Astrocyte of the cerebellum (primary cell): Measurements from ENCODE around the gene RUVBL2.

Experiments
- DNase-seq: peaks from one replicate; pipeline ENCODE4 v3.0.0-alpha.2; 2011; ENCODE audit warnings: low read depth
- H3K4me3 ChIP-seq: 2 replicates; pipeline ENCODE4 v1.5.1; 2011; ENCODE audit warnings: mild to moderate bottlenecking, low read depth, low read length, moderate library complexity
- CTCF ChIP-seq: IDR thresholded peaks from 2 replicates; pipeline ENCODE4 v1.5.1; 2012; ENCODE audit warnings: low read length, low read depth, moderate library complexity, mild to moderate bottlenecking; ENCODE audit errors: missing control alignments
- in situ Hi-C: cut with HindIII; loops from 2 replicates; pipeline ENCODE4 v1.10.0; 2017; ENCODE audit warnings: low sequenced_read_pairs

The RUVBL2 gene

GRCh38 chr19:48993175-48994034 lies at the start of gene RUVBL2, which contains the start of gene GYS1:
TSS of gene RUVBL2 (plus strand) at chr19:48993887. CDS start at chr19:48993912, 25 bp downstream.
TSS of gene GYS1 (minus strand) at chr19:48993309. CDS start at chr19:48993112, 197 bp downstream.
- H3K4me3 ChIP-seq = peak within 1 kb of the TSS; percentile 93
- TF ChIP-seq CTCF = peak; percentile 86
- in situ Hi-C loops = no loop called here
- DNase-seq = peak; percentile 99

GRCh38 chr19:48945415-48945814 lies 48.3 kb upstream of the RUVBL2 start:
- no peak for TF ChIP-seq CTCF
- no peak overlapping the region for H3K4me3 ChIP-seq
- DNase-seq = no peak
- in situ Hi-C loops = no loop called here

- TF ChIP-seq CTCF = no peak
Observed at GRCh38 chr19:48945817-48946216, 47.9 kb upstream of the RUVBL2 start.

GRCh38 chr19:48946463-48947257 lies 47.0 kb upstream of the RUVBL2 start:
- DNase-seq = no peak
- H3K4me3 ChIP-seq = no peak overlapping the region
- in situ Hi-C loops = no loop called here
- no peak for TF ChIP-seq CTCF

More at GRCh38 chr19:48945817-48946216, 47.9 kb upstream of the RUVBL2 start:
- no peak for DNase-seq
- in situ Hi-C loops = no loop called here
- H3K4me3 ChIP-seq = no peak overlapping the region

GRCh38 chr19:48947258-48947542 lies 46.5 kb upstream of the RUVBL2 start:
- in situ Hi-C loops = no loop called here

GRCh38 chr19:48950159-48950558 lies 43.5 kb upstream of the RUVBL2 start:
- no peak for DNase-seq
- H3K4me3 ChIP-seq = no peak overlapping the region
- no peak for TF ChIP-seq CTCF
- in situ Hi-C loops = no loop called here

More at GRCh38 chr19:48947258-48947542, 46.5 kb upstream of the RUVBL2 start:
- TF ChIP-seq CTCF = no peak
- no peak overlapping the region for H3K4me3 ChIP-seq
- no peak for DNase-seq
